ENCODE measurements around the gene RGS13.

Gene RGS13

GRCh38 chr1:192635939-192636338 lies at the start of gene RGS13:
TSS of gene RGS13 (plus strand) at chr1:192636147. CDS start at chr1:192644335, 8,188 bp downstream.
- no peak for DNase-seq

GRCh38 chr1:192587386-192588266 lies 48.3 kb upstream of the RGS13 start:
- no peak for DNase-seq

GRCh38 chr1:192588546-192588945 lies 47.4 kb upstream of the RGS13 start:
- no peak for DNase-seq

GRCh38 chr1:192589813-192590212 lies 46.1 kb upstream of the RGS13 start:
- DNase-seq = no peak

GRCh38 chr1:192592517-192592916 lies 43.4 kb upstream of the RGS13 start:
- DNase-seq = no peak

GRCh38 chr1:192592981-192593708 lies 42.8 kb upstream of the RGS13 start:
- DNase-seq = no peak

GRCh38 chr1:192595299-192595698 lies 40.6 kb upstream of the RGS13 start:
- no peak for DNase-seq

- no peak for DNase-seq
Measured at GRCh38 chr1:192598589-192598988, 37.4 kb upstream of the RGS13 start.

GRCh38 chr1:192600275-192600674 lies 35.7 kb upstream of the RGS13 start:
- DNase-seq = no peak

GRCh38 chr1:192601143-192601542 lies 34.8 kb upstream of the RGS13 start:
- no peak for DNase-seq

- DNase-seq = no peak
Measured at GRCh38 chr1:192601567-192601966, 34.4 kb upstream of the RGS13 start.

GRCh38 chr1:192602757-192603156 lies 33.2 kb upstream of the RGS13 start:
- no peak for DNase-seq

- DNase-seq = no peak
Measured at GRCh38 chr1:192603218-192603787, 32.6 kb upstream of the RGS13 start.

GRCh38 chr1:192604979-192605620 lies 30.8 kb upstream of the RGS13 start:
- no peak for DNase-seq

GRCh38 chr1:192608671-192609070 lies 27.3 kb upstream of the RGS13 start:
- no peak for DNase-seq

- DNase-seq = no peak
Measured at GRCh38 chr1:192609110-192610079, 26.6 kb upstream of the RGS13 start.

GRCh38 chr1:192610112-192610889 lies 25.6 kb upstream of the RGS13 start:
- DNase-seq = no peak

- no peak for DNase-seq
Measured at GRCh38 chr1:192615055-192615454, 20.9 kb upstream of the RGS13 start.

- no peak for DNase-seq
Measured at GRCh38 chr1:192620071-192620635, 15.8 kb upstream of the RGS13 start.

- no peak for DNase-seq
Measured at GRCh38 chr1:192626366-192627179, 9.4 kb upstream of the RGS13 start.
